ENCODE results near the gene ATP8B4.

Gene ATP8B4

GRCh38 chr15:50120729-50121128 lies 1.7 kb upstream of the ATP8B4 start:
- Histone ChIP-seq H4K91ac (ENCODE audit: low read depth, low read length) (no peak overlapping the region), H3K4me1 (ENCODE audit: control insufficient read depth in 1 of 2, insufficient read depth in 2 of 2, low read length in 2 of 2) (no peaks in the 10 kb centered on the region), H2BK120ac (ENCODE audit: insufficient read depth, low read length, poor library complexity) (no peak overlapping the region), H2AK5ac (ENCODE audit: low read length) (no peak overlapping the region), H3K27ac (ENCODE audit: low read depth, low read length) (no peak overlapping the region), H2BK5ac (ENCODE audit: low read depth, low read length, poor library complexity) (no peak overlapping the region), H3K18ac (ENCODE audit: low read length) (no peak overlapping the region), H3K9ac (ENCODE audit: low read length) (no peak overlapping the region), H3K14ac (ENCODE audit: low read length) (no peak overlapping the region), H3K79me1 (ENCODE audit: low read length) (no peaks in the 10 kb centered on the region), H2BK12ac (ENCODE audit: low read length) (no peak overlapping the region), H3K27me3 (ENCODE audit: insufficient read depth, low read length) (no peaks in the 10 kb centered on the region), H3K9me3 (ENCODE audit: insufficient read depth, low read depth, low read length) (no peaks in the 10 kb centered on the region), H2AFZ (ENCODE audit: insufficient read depth, low read length, poor library complexity) (no peak overlapping the region), H3K4ac (ENCODE audit: low read depth, low read length) (no peak overlapping the region), H3K23ac (ENCODE audit: low read length) (no peak overlapping the region), H4K12ac (ENCODE audit: low read depth, low read length) (no peak overlapping the region), H3K36me3 (ENCODE audit: control insufficient read depth in 1 of 2, insufficient read depth in 2 of 2, low read length in 2 of 2) (no peaks in the 10 kb centered on the region), H3K4me3 (ENCODE audit: low read depth, low read length) (no peak overlapping the region), H3K79me2 (ENCODE audit: control insufficient read depth, insufficient read depth, low read length, poor library complexity) (no peaks in the 10 kb centered on the region), H4K8ac (ENCODE audit: low read depth, low read length) (no peak overlapping the region), H3K4me2 (ENCODE audit: low read length) (no peak overlapping the region)
- DNase-seq, result peak in 1 of 2 donors; percentile 73

- no peaks in the 10 kb centered on the region for H3K79me1 ChIP-seq (ENCODE audit: low read length)
- no peak overlapping the region for H3K23ac ChIP-seq (ENCODE audit: low read length)
- no peak overlapping the region for H3K27ac ChIP-seq (ENCODE audit: low read depth, low read length)
- no peak overlapping the region for H2BK120ac ChIP-seq (ENCODE audit: insufficient read depth, low read length, poor library complexity)
- H2BK12ac ChIP-seq (ENCODE audit: low read length), result no peak overlapping the region
- H2BK5ac ChIP-seq (ENCODE audit: low read depth, low read length, poor library complexity), result no peak overlapping the region
- no peaks in the 10 kb centered on the region for H3K9me3 ChIP-seq (ENCODE audit: insufficient read depth, low read depth, low read length)
- no peaks in the 10 kb centered on the region for H3K4me1 ChIP-seq (ENCODE audit: control insufficient read depth in 1 of 2, insufficient read depth in 2 of 2, low read length in 2 of 2)
- H4K8ac ChIP-seq (ENCODE audit: low read depth, low read length), result no peak overlapping the region
- no peak overlapping the region for H3K18ac ChIP-seq (ENCODE audit: low read length)
- H3K36me3 ChIP-seq (ENCODE audit: control insufficient read depth in 1 of 2, insufficient read depth in 2 of 2, low read length in 2 of 2), result no peaks in the 10 kb centered on the region
- H3K4me3 ChIP-seq (ENCODE audit: low read depth, low read length), result no peak overlapping the region
- H3K9ac ChIP-seq (ENCODE audit: low read length), result no peak overlapping the region
- H3K79me2 ChIP-seq (ENCODE audit: control insufficient read depth, insufficient read depth, low read length, poor library complexity), result no peaks in the 10 kb centered on the region
- no peak overlapping the region for H3K14ac ChIP-seq (ENCODE audit: low read length)
- no peak overlapping the region for H3K4ac ChIP-seq (ENCODE audit: low read depth, low read length)
- DNase-seq, result no peak
- no peak overlapping the region for H4K12ac ChIP-seq (ENCODE audit: low read depth, low read length)
- H2AK5ac ChIP-seq (ENCODE audit: low read length), result no peak overlapping the region
- H2AFZ ChIP-seq (ENCODE audit: insufficient read depth, low read length, poor library complexity), result no peak overlapping the region
- no peaks in the 10 kb centered on the region for H3K27me3 ChIP-seq (ENCODE audit: insufficient read depth, low read length)
- no peak overlapping the region for H4K91ac ChIP-seq (ENCODE audit: low read depth, low read length)
- H3K4me2 ChIP-seq (ENCODE audit: low read length), result no peak overlapping the region
Measured at GRCh38 chr15:50117431-50118027, 1.5 kb downstream of the ATP8B4 start.

- H4K12ac ChIP-seq (ENCODE audit: low read depth, low read length), result no peak overlapping the region
- no peaks in the 10 kb centered on the region for H3K4me1 ChIP-seq (ENCODE audit: control insufficient read depth in 1 of 2, insufficient read depth in 2 of 2, low read length in 2 of 2)
- no peak overlapping the region for H4K8ac ChIP-seq (ENCODE audit: low read depth, low read length)
- H3K79me1 ChIP-seq (ENCODE audit: low read length), result no peaks in the 10 kb centered on the region
- DNase-seq, result peak; percentile 14 to 49
- H3K27me3 ChIP-seq (ENCODE audit: insufficient read depth, low read length), result no peaks in the 10 kb centered on the region
- H4K91ac ChIP-seq (ENCODE audit: low read depth, low read length), result no peak overlapping the region
- no peak overlapping the region for H3K4me2 ChIP-seq (ENCODE audit: low read length)
- no peaks in the 10 kb centered on the region for H3K36me3 ChIP-seq (ENCODE audit: control insufficient read depth in 1 of 2, insufficient read depth in 2 of 2, low read length in 2 of 2)
- no peak overlapping the region for H3K18ac ChIP-seq (ENCODE audit: low read length)
- H3K27ac ChIP-seq (ENCODE audit: low read depth, low read length), result no peak overlapping the region
- no peak overlapping the region for H2BK12ac ChIP-seq (ENCODE audit: low read length)
- no peak overlapping the region for H3K4ac ChIP-seq (ENCODE audit: low read depth, low read length)
- H3K9ac ChIP-seq (ENCODE audit: low read length), result no peak overlapping the region
- H2BK5ac ChIP-seq (ENCODE audit: low read depth, low read length, poor library complexity), result no peak overlapping the region
- no peak overlapping the region for H3K23ac ChIP-seq (ENCODE audit: low read length)
- no peaks in the 10 kb centered on the region for H3K9me3 ChIP-seq (ENCODE audit: insufficient read depth, low read depth, low read length)
- no peaks in the 10 kb centered on the region for H3K79me2 ChIP-seq (ENCODE audit: control insufficient read depth, insufficient read depth, low read length, poor library complexity)
- no peak overlapping the region for H2BK120ac ChIP-seq (ENCODE audit: insufficient read depth, low read length, poor library complexity)
- H3K14ac ChIP-seq (ENCODE audit: low read length), result no peak overlapping the region
- WGBS (ENCODE audit: extremely low coverage, insufficient coverage, insufficient read length), result no CpG with 5 or more reads among the region's 3 CpGs
- H2AK5ac ChIP-seq (ENCODE audit: low read length), result no peak overlapping the region
- no peak overlapping the region for H2AFZ ChIP-seq (ENCODE audit: insufficient read depth, low read length, poor library complexity)
- H3K4me3 ChIP-seq (ENCODE audit: low read depth, low read length), result no peak overlapping the region
Measured at GRCh38 chr15:50116477-50116876, 2.6 kb downstream of the ATP8B4 start.

- Histone ChIP-seq H2BK5ac (ENCODE audit: low read depth, low read length, poor library complexity) (no peak overlapping the region), H3K36me3 (ENCODE audit: control insufficient read depth in 1 of 2, insufficient read depth in 2 of 2, low read length in 2 of 2) (no peaks in the 10 kb centered on the region), H2AK5ac (ENCODE audit: low read length) (no peak overlapping the region), H3K79me2 (ENCODE audit: control insufficient read depth, insufficient read depth, low read length, poor library complexity) (no peaks in the 10 kb centered on the region), H3K14ac (ENCODE audit: low read length) (no peak overlapping the region), H3K4me2 (ENCODE audit: low read length) (no peak overlapping the region), H2BK12ac (ENCODE audit: low read length) (no peak overlapping the region), H3K4me3 (ENCODE audit: low read depth, low read length) (no peak overlapping the region), H4K8ac (ENCODE audit: low read depth, low read length) (no peak overlapping the region), H4K91ac (ENCODE audit: low read depth, low read length) (no peak overlapping the region), H2AFZ (ENCODE audit: insufficient read depth, low read length, poor library complexity) (no peak overlapping the region), H2BK120ac (ENCODE audit: insufficient read depth, low read length, poor library complexity) (no peak overlapping the region), H3K23ac (ENCODE audit: low read length) (no peak overlapping the region), H3K79me1 (ENCODE audit: low read length) (no peaks in the 10 kb centered on the region), H3K9ac (ENCODE audit: low read length) (no peak overlapping the region), H3K4me1 (ENCODE audit: control insufficient read depth in 1 of 2, insufficient read depth in 2 of 2, low read length in 2 of 2) (no peaks in the 10 kb centered on the region), H3K4ac (ENCODE audit: low read depth, low read length) (no peak overlapping the region), H3K9me3 (ENCODE audit: insufficient read depth, low read depth, low read length) (no peaks in the 10 kb centered on the region), H3K18ac (ENCODE audit: low read length) (no peak overlapping the region), H4K12ac (ENCODE audit: low read depth, low read length) (no peak overlapping the region), H3K27me3 (ENCODE audit: insufficient read depth, low read length) (no peaks in the 10 kb centered on the region), H3K27ac (ENCODE audit: low read depth, low read length) (no peak overlapping the region)
- WGBS (ENCODE audit: extremely low coverage, insufficient coverage, insufficient read length), result no CpG with 5 or more reads among the region's 4 CpGs
- peak in 1 of 2 donors; percentile 7 for DNase-seq
Measured at GRCh38 chr15:50113992-50114780, 4.8 kb downstream of the ATP8B4 start.
